GM12878 (cell line): ENCODE measurements around the gene FAM81B. TPM values are rescaled to one million over a fixed set of nuclear protein-coding genes. Genes with fewer than 3 reads are reported as not detected.

Experiments
- ATAC-seq: fragments of 200-7000 bp; cut with Tn5 transposase; 3 replicates; pipeline ENCODE4 v1.9.1; 2020; ENCODE audit warnings: mild to moderate bottlenecking, moderate library complexity
- BruUV-seq: library from RNA; stranded (reverse); fragments of 400-500 nt; replicated peaks from 2 replicates; lab custom pipeline; 2021; lab: Mats Ljungman, UMichigan
- CTCF ChIA-PET: fragments of 300-600 bp; sonication (Branson Sonifier 250); formaldehyde crosslinking; extraction: SDS; loops from one replicate; lab custom pipeline; 2021; ENCODE audit warnings: inconsistent platforms; lab: Yijun Ruan, JAX
- POLR2A ChIA-PET: fragments of 350-600 bp; formaldehyde crosslinking; extraction: SDS; loops from one replicate; lab custom pipeline; 2021; ENCODE audit warnings: inconsistent platforms; lab: Charles Lee
- RAD21 ChIA-PET: fragments of 300-600 bp; sonication (Branson Sonifier 250); formaldehyde crosslinking; loops from one replicate; lab custom pipeline; 2023; ENCODE audit warnings: antibody characterized with exemption; ENCODE audit not compliant: unreplicated experiment; lab: Charles Lee
- SMC1A ChIA-PET: fragments of 300-600 bp; sonication (Branson Sonifier 250); formaldehyde crosslinking; loops from one replicate; lab custom pipeline; 2023; ENCODE audit not compliant: unreplicated experiment, uncharacterized antibody; lab: Charles Lee
- DNase-seq: peaks from one replicate; pipeline ENCODE4 v3.0.0-alpha.2; 2011; ENCODE audit warnings: low read depth, low spot score
- FAIRE-seq: peaks from 3 replicates; lab custom pipeline; 2011; peaks lifted over from hg19 to GRCh38; lab: Jason Lieb, UNC
- H2AFZ ChIP-seq: 2 replicates; pipeline ENCODE4 v1.6.0; 2011; ENCODE audit warnings: low read depth, low read length, control low read depth; ENCODE audit not compliant: control insufficient read depth
- H3K27ac ChIP-seq: 2 replicates; pipeline ENCODE4 v1.5.1; 2011; ENCODE audit warnings: control low read depth; ENCODE audit not compliant: control insufficient read depth, insufficient read depth
- H3K27me3 ChIP-seq, 2 experiments: replicated peaks in 1 of 2; 2 replicates each; pipeline versions ENCODE4 v1.6.0 to v1.6.1; 2011; ENCODE audit warnings: low read length in 1 of 2; ENCODE audit not compliant: control insufficient read depth in 2 of 2, insufficient read depth in 2 of 2
- H3K36me3 ChIP-seq, 2 experiments: 2 replicates each; pipeline ENCODE4 v1.5.1; 2011; ENCODE audit warnings: low read length in 1 of 2; ENCODE audit not compliant: control insufficient read depth in 2 of 2, insufficient read depth in 2 of 2
- H3K4me1 ChIP-seq: 2 replicates; pipeline ENCODE4 v1.6.1; 2011; ENCODE audit warnings: mild to moderate bottlenecking, low read length, moderate library complexity, mixed read lengths; ENCODE audit not compliant: control insufficient read depth, insufficient read depth
- H3K4me2 ChIP-seq: 2 replicates; pipeline ENCODE4 v1.6.0; 2011; ENCODE audit warnings: control low read depth; ENCODE audit not compliant: control insufficient read depth, insufficient read depth
- H3K4me3 ChIP-seq: fragments of 200-600 bp; sonication (generic); 2 replicates; pipeline ENCODE4 v1.5.1; 2016
- H3K79me2 ChIP-seq: 2 replicates; pipeline ENCODE4 v1.6.0; 2011; ENCODE audit warnings: low read length; ENCODE audit not compliant: control insufficient read depth, insufficient read depth
- H3K9ac ChIP-seq: 2 replicates; pipeline ENCODE4 v1.8.0; 2011; ENCODE audit warnings: low read length, control low read depth, mixed read lengths; ENCODE audit not compliant: control insufficient read depth, insufficient read depth
- H3K9me3 ChIP-seq: replicated peaks from 3 replicates; pipeline ENCODE4 v1.5.1; 2011; ENCODE audit warnings: mild to moderate bottlenecking, low read length; ENCODE audit not compliant: control insufficient read depth, insufficient read depth
- H4K20me1 ChIP-seq: 2 replicates; pipeline ENCODE4 v1.6.0; 2011; ENCODE audit not compliant: control insufficient read depth, insufficient read depth
- ATF7 ChIP-seq: fragments of 450-650 bp; IDR thresholded peaks from 2 replicates; pipeline ENCODE4 v1.6.1; 2016; ENCODE audit warnings: low read depth, mild to moderate bottlenecking
- CHD1 ChIP-seq: IDR thresholded peaks from 2 replicates; pipeline ENCODE4 v1.6.1; 2012; ENCODE audit warnings: low read depth, low read length, improper control_type of control experiment
- CREM ChIP-seq: IDR thresholded peaks from 2 replicates; pipeline ENCODE4 v1.6.1; 2014; ENCODE audit warnings: antibody characterized with exemption, low read depth
- GATAD2B ChIP-seq: fragments of 450-650 bp; conservative IDR thresholded peaks from 2 replicates; pipeline ENCODE4 v1.6.1; 2017; ENCODE audit warnings: low read depth, mild to moderate bottlenecking, moderate library complexity
- KAT2A ChIP-seq: conservative IDR thresholded peaks from 2 replicates; pipeline ENCODE4 v1.6.1; 2011; ENCODE audit warnings: low read depth, low read length; ENCODE audit not compliant: control insufficient read depth
- KLF5 ChIP-seq: fragments of 450-650 bp; IDR thresholded peaks from 2 replicates; pipeline ENCODE4 v1.6.1; 2014; ENCODE audit warnings: mild to moderate bottlenecking; ENCODE audit not compliant: partially characterized antibody
- NFYB ChIP-seq: IDR thresholded peaks from 2 replicates; pipeline ENCODE4 v1.6.1; 2011; ENCODE audit warnings: low read depth, mild to moderate bottlenecking, low read length, improper control_type of control experiment, moderate library complexity; ENCODE audit not compliant: insufficient read depth
- PAX8 ChIP-seq: fragments of 450-650 bp; IDR thresholded peaks from 2 replicates; pipeline ENCODE4 v1.6.1; 2017; ENCODE audit warnings: mild to moderate bottlenecking, moderate library complexity
- RUNX3 ChIP-seq: IDR thresholded peaks from 2 replicates; pipeline ENCODE4 v1.6.1; 2012; ENCODE audit warnings: low read length, inconsistent platforms
- SIX5 ChIP-seq: IDR thresholded peaks from 2 replicates; pipeline ENCODE4 v1.6.1; 2011; ENCODE audit warnings: mild to moderate bottlenecking, low read depth, low read length, moderate library complexity; ENCODE audit not compliant: severe bottlenecking
- SREBF2 ChIP-seq: IDR thresholded peaks from 2 replicates; pipeline ENCODE4 v1.6.1; 2012; ENCODE audit warnings: mild to moderate bottlenecking, low read length
- STAT3 ChIP-seq: IDR thresholded peaks from 2 replicates; pipeline ENCODE4 v1.6.1; 2011; ENCODE audit warnings: low read depth, low read length, improper control_type of control experiment
- WGBS: methylation state at CpG from one replicate; pipeline ENCODE4 v1.1.6; 2016; ENCODE audit warnings: low lambda C conversion rate; ENCODE audit not compliant: insufficient replicate concordance, insufficient coverage; ENCODE audit errors: missing lambda C conversion rate; 5-methylcytosine and 5-hydroxymethylcytosine counted together
- in situ Hi-C: fragments of 300-500 bp; cut with MboI; formaldehyde crosslinking; loops from 9 replicates; pipeline ENCODE4 v1.14.3; 2018; ENCODE audit warnings: mixed read lengths
- intact Hi-C: fragments of 100-400 bp; cut with micrococcal nuclease; formaldehyde crosslinking; loops from one replicate; pipeline ENCODE4 v1.14.2; 2022; ENCODE audit not compliant: unreplicated experiment
- polyA plus RNA-seq, 11 experiments: library from polyadenylated mRNA; depleted of rRNA in 4 of 11; unstranded in 6 of 11; stranded (reverse) in 5 of 11; fragments of >200 nt; fragmentation: Nextera tagmentation in 4 of 11; fragmentation: Illumina TruSeq in 1 of 11; extraction: Ambion mirVana in 4 of 11; extraction: Trizol in 1 of 11; gene quantifications; 1 replicate in 1 of 11; 2 replicates in 10 of 11; pipeline versions ENCODE4 v1.2.1 to v1.2.3, GENCODE V29; 2011 to 2016; ENCODE audit warnings: inconsistent platforms in 2 of 11, missing spikeins in 2 of 11, low read depth in 1 of 11
- total RNA-seq, 4 experiments: library from RNA; depleted of rRNA in 3 of 4; stranded (reverse); fragments of >200 nt in 3 of 4; fragmentation: Illumina TruSeq in 1 of 4; extraction: Trizol in 1 of 4; gene quantifications; 2 replicates each; pipeline versions ENCODE4 v1.2.1 to v1.2.3, GENCODE V29; 2013 to 2021
- TF ChIP-seq, protein P1 (sequence below): fragments of 150-350 bp; IDR thresholded peaks from 2 replicates; pipeline ENCODE4 v1.6.1; 2014; ENCODE audit warnings: mild to moderate bottlenecking, low read depth, low read length
- TF ChIP-seq, protein P2 (sequence below): fragments of 450-650 bp; formaldehyde crosslinking; IDR thresholded peaks from 2 replicates; pipeline ENCODE4 v1.4.0; 2020; ENCODE audit warnings: mild to moderate bottlenecking, moderate library complexity

The FAM81B gene
- total and polyA plus RNA-seq, 10 of the 15 experiments (the other 5 are each of a cell fraction or from before 2014, with no cell fraction given), result not detected

DNA sequence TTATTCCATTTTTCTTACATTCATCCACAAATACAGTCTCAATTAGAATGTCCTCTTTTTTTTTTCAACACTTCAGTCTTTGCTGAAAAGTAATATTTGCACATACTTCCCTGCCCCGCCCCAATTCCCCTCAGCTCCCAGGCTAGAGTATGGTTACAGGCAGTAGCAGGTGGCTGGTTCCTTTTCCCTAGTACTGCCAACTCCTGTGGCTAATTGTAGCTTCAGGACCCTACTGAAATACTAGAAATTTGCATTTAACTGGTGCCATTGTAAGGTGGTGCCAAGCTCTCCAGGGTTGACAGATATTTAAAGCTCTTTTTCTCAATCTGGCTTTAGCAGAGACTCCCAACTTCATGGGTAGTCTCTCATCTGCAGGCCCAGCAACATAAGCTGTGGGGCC is 80.3 kb downstream of the FAM81B start:
- no peaks in the 10 kb centered on the region for H3K79me2 ChIP-seq
- no peak for TF ChIP-seq SIX5
- no peak for TF ChIP-seq PAX8
- no peak for TF ChIP-seq KLF5
- no peak for TF ChIP-seq NFYB
- TF ChIP-seq, protein P1, sequence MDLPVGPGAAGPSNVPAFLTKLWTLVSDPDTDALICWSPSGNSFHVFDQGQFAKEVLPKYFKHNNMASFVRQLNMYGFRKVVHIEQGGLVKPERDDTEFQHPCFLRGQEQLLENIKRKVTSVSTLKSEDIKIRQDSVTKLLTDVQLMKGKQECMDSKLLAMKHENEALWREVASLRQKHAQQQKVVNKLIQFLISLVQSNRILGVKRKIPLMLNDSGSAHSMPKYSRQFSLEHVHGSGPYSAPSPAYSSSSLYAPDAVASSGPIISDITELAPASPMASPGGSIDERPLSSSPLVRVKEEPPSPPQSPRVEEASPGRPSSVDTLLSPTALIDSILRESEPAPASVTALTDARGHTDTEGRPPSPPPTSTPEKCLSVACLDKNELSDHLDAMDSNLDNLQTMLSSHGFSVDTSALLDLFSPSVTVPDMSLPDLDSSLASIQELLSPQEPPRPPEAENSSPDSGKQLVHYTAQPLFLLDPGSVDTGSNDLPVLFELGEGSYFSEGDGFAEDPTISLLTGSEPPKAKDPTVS, result no peak
- no peak for TF ChIP-seq GATAD2B
- no peak for TF ChIP-seq CHD1
- ChIA-PET SMC1A (no interaction called here), RAD21 (no interaction called here), CTCF (no interaction called here), POLR2A (no interaction called here)
- 91% methylated on average over 1 of the region's 1 CpG for WGBS
- H3K36me3 ChIP-seq, result peaks cover 0 to 5% of the 10 kb centered on the region in 2 experiments; a peak in 3 of 4 replicates
- in situ Hi-C loops (no loop called here), intact Hi-C loops (no loop called here)
- no peak for FAIRE-seq
- H3K4me3 ChIP-seq, result no peak overlapping the region
- no TSS peak for BruUV-seq
- H3K4me2 ChIP-seq, result no peak overlapping the region
- H3K9ac ChIP-seq, result no peak overlapping the region
- H4K20me1 ChIP-seq, result no peaks in the 10 kb centered on the region
- ATAC-seq, result no peak
- H3K4me1 ChIP-seq, result no peaks in the 10 kb centered on the region
- no peaks in the 10 kb centered on the region for H3K27me3 ChIP-seq
- no peaks in the 10 kb centered on the region for H3K9me3 ChIP-seq
- no peak overlapping the region for H3K27ac ChIP-seq
- DNase-seq, result no peak
- no peak overlapping the region for H2AFZ ChIP-seq

DNA sequence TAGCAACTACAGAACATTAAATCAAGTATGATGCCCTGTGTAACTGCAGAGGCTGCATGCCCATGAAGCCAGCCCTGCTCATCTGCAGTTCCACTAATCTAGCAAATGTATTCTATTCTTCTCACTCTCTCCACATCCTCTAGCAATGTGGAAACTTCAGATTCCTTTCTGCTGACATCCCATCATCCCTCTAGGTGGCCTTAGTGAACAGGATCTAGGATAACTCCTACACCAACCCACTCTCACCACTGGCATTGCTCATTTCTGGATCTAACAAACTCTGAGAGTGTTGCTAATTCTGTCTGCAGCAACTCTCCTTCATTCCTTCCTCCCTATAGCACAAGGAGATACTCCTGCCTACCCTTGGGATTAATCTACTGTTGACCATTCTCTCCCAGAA is 80.8 kb downstream of the FAM81B start:
- in situ Hi-C loops (no loop called here), intact Hi-C loops (no loop called here)
- H3K9me3 ChIP-seq, result no peaks in the 10 kb centered on the region
- no peaks in the 10 kb centered on the region for H3K4me1 ChIP-seq
- no peak for DNase-seq
- H4K20me1 ChIP-seq, result no peaks in the 10 kb centered on the region
- H3K36me3 ChIP-seq, result peaks cover 0 to 5% of the 10 kb centered on the region in 2 experiments; a peak in 3 of 4 replicates
- no peaks in the 10 kb centered on the region for H3K79me2 ChIP-seq
- ChIA-PET SMC1A (no interaction called here), POLR2A (no interaction called here), CTCF (no interaction called here), RAD21 (no interaction called here)
- H3K4me3 ChIP-seq, result no peak overlapping the region
- no peak overlapping the region for H3K9ac ChIP-seq
- no peak for ATAC-seq
- no peak for FAIRE-seq
- BruUV-seq, result no TSS peak
- no peaks in the 10 kb centered on the region for H3K27me3 ChIP-seq
- no peak overlapping the region for H3K4me2 ChIP-seq
- no peak overlapping the region for H3K27ac ChIP-seq
- no peak overlapping the region for H2AFZ ChIP-seq
- TF ChIP-seq ATF7 (no peak), SREBF2 (no peak), CREM (no peak), RUNX3 (no peak), STAT3 (no peak), KAT2A (no peak)
- TF ChIP-seq, protein P2, sequence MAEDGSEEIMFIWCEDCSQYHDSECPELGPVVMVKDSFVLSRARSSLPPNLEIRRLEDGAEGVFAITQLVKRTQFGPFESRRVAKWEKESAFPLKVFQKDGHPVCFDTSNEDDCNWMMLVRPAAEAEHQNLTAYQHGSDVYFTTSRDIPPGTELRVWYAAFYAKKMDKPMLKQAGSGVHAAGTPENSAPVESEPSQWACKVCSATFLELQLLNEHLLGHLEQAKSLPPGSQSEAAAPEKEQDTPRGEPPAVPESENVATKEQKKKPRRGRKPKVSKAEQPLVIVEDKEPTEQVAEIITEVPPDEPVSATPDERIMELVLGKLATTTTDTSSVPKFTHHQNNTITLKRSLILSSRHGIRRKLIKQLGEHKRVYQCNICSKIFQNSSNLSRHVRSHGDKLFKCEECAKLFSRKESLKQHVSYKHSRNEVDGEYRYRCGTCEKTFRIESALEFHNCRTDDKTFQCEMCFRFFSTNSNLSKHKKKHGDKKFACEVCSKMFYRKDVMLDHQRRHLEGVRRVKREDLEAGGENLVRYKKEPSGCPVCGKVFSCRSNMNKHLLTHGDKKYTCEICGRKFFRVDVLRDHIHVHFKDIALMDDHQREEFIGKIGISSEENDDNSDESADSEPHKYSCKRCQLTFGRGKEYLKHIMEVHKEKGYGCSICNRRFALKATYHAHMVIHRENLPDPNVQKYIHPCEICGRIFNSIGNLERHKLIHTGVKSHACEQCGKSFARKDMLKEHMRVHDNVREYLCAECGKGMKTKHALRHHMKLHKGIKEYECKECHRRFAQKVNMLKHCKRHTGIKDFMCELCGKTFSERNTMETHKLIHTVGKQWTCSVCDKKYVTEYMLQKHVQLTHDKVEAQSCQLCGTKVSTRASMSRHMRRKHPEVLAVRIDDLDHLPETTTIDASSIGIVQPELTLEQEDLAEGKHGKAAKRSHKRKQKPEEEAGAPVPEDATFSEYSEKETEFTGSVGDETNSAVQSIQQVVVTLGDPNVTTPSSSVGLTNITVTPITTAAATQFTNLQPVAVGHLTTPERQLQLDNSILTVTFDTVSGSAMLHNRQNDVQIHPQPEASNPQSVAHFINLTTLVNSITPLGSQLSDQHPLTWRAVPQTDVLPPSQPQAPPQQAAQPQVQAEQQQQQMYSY (CRISPR knock-in tag), result no peak
